Measurements from ENCODE around the gene MC2R.

The MC2R gene

DNA sequence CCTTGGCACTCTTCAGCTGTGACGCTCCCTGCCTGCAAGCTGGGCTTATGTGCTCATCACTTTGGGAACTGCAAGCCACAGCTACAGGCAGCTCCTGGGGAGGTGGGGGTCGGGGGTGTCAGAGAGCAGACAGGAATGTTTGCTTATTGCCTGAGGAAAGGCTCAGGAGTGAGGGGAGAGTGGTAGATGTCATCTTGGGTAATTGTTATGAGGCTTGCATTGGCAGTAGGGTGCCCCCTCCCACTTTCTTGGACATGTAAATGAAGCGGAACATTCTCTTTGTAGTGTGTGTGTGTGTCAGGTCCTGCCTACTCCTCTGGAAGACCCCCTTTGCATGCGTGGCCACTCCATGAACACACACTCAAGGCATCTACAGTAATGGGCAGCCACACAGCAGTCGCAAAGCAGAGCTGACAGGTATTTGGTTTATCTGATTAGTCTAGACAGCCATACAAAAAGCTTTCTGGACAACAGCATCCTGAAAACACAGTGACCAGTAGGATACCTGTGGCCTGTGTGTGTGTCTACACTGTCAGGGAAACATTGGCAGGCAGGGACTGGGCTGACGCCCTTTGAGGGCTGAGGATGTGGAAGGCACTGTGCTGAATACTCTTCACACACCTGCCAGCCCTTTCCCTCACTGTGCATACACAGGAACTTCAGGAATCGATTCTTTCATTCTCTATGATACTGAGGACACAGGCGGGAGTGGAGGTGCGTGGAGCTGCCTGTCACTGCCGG, 17.1 kb upstream of the MC2R start:
- TF ChIP-seq CTCF (IDR thresholded peaks at IDR 0.05; ENCODE audit: low read depth, low read length) = no peak
- no peak overlapping the region for H3K4me3 ChIP-seq (ENCODE audit: low read depth, low read length)
- no peak for DNase-seq (ENCODE audit: low read depth, low spot score)
- in situ Hi-C loops (cut with HindIII; ENCODE audit: low sequenced_read_pairs) = no loop called here

DNA sequence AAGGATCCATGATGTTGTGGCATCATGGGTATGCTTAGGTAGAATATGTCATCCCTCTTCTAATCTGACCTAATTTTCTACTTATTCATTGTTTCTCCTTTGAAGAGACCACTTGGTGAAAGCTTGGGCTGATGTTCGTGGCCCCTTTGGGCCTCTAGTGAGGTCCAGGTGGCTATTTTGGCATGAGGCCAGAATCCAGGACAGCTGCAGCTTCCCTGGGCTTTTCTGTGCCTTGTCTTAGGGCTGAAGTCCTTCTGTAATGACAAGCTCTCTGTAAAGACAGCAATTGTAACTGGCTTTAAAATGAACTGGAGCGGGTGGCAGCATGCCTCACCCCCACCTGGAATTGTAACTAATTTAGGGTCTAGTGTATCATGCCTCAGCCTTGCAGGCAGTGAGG, 15.6 kb upstream of the MC2R start:
- no peak overlapping the region for H3K4me3 ChIP-seq (ENCODE audit: low read depth, low read length)
- in situ Hi-C loops (cut with HindIII; ENCODE audit: low sequenced_read_pairs) = no loop called here
- DNase-seq (ENCODE audit: low read depth, low spot score) = no peak
- TF ChIP-seq CTCF (IDR thresholded peaks at IDR 0.05; ENCODE audit: low read depth, low read length) = no peak

DNA sequence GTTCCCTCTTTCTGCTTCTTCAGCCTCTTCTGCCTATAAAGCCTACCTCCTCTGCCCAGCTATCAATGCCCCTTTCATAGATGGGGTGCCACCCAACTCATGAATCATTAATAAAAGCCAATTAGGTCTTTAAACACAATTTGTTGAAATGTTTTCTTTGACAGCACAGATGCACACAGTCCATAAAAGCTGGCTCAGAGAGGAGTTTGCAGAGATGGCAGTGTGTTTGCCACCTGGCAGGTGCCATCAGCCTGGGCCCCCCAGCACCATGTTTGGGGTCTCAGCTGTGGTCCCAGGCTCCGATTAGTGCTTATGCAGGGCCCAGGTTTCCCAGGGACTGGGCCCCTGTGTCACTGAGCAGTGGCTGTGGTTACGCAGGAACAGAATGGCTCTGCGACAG, 7.9 kb upstream of the MC2R start:
- DNase-seq (ENCODE audit: low read depth, low spot score) = no peak
- H3K4me3 ChIP-seq (ENCODE audit: low read depth, low read length) = no peak overlapping the region
- in situ Hi-C loops (cut with HindIII; ENCODE audit: low sequenced_read_pairs) = no loop called here
- TF ChIP-seq CTCF (IDR thresholded peaks at IDR 0.05; ENCODE audit: low read depth, low read length) = no peak

DNA sequence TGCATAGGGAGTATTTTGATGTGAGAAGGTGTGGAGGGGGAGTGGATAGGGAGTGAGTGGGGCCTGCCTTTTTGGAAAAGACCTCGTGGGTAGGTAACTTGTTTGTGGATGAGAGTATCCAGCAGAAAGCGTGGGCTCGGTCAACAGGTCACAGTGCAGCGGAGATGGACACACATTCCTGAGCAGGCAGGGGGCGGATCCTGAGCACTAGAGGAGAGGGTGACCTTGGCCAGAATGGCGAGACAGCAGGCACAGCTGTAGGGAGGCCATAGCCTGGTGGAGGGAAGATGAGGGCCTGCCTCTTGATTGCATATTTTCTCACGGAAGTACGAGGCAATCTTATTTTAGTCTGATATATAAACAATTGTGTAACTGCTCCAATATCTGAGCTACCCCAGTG, 3.6 kb upstream of the MC2R start:
- TF ChIP-seq CTCF (IDR thresholded peaks at IDR 0.05; ENCODE audit: low read depth, low read length) = no peak
- no peak overlapping the region for H3K4me3 ChIP-seq (ENCODE audit: low read depth, low read length)
- in situ Hi-C loops (cut with HindIII; ENCODE audit: low sequenced_read_pairs) = no loop called here
- no peak for DNase-seq (ENCODE audit: low read depth, low spot score)

DNA sequence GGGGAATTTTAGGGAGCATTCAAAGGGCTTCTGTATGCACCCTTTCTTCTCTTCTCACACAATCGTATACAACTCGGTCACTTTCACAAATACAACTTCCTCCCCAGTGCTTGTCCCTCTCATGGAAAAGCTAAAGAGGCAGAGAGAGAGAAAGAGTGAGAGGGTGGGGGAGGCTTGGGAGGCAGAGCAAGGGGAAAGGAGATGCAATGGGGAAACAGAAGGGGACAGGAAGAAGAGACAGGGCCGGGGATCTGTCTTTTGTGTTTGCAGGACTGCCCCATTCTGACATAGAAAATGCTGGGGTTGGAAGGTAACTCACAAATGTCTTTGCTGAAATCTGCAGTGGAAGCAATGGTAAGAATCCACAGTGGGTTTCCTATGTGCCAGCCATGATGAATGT, 2.1 kb upstream of the MC2R start:
- no peak for TF ChIP-seq CTCF (IDR thresholded peaks at IDR 0.05; ENCODE audit: low read depth, low read length)
- no peak overlapping the region for H3K4me3 ChIP-seq (ENCODE audit: low read depth, low read length)
- DNase-seq (ENCODE audit: low read depth, low spot score) = no peak
- in situ Hi-C loops (cut with HindIII; ENCODE audit: low sequenced_read_pairs) = no loop called here

GRCh38 chr18:13916559-13916958, 1.2 kb upstream of the MC2R start:
- no peak for DNase-seq (ENCODE audit: low read depth, low spot score)
- TF ChIP-seq CTCF (IDR thresholded peaks at IDR 0.05; ENCODE audit: low read depth, low read length) = no peak
- in situ Hi-C loops (cut with HindIII; ENCODE audit: low sequenced_read_pairs) = no loop called here
- H3K4me3 ChIP-seq (ENCODE audit: low read depth, low read length) = no peak overlapping the region

All from astrocyte of the spinal cord (primary cell).